Right lung (tissue), 5 donors: Measurements from ENCODE around the gene APC2. TPM values are rescaled to one million over a fixed set of nuclear protein-coding genes. Genes with fewer than 3 reads are reported as not detected.
"Not testable (repeated sequence)": the region's sequence is repeated elsewhere in the genome, so short reads cannot be mapped to it uniquely, and the experiment has no call there.

Experiments
- DNase-seq, 2 donors: peaks; one replicate each; pipeline ENCODE4 v3.0.0-alpha.2; 2013
- polyA plus RNA-seq, 5 donors: library from polyadenylated mRNA; unstranded; fragments of 120-200 nt; gene quantifications; one replicate each; pipeline versions ENCODE4 v1.2.1 to v1.2.3, GENCODE V29; 2013; ENCODE audit warnings: inconsistent platforms in 1 of 5, low replicate concordance in 1 of 5; ENCODE audit not compliant: insufficient read length in 5 of 5, insufficient read depth in 1 of 5

Gene APC2
- polyA plus RNA-seq, 5 donors: 0.57 to 1.2 (median 0.71) TPM

- DNase-seq: no peak
Observed at GRCh38 chr19:1510807-1511206, 60.9 kb downstream of the APC2 start.

- DNase-seq: no peak
Observed at GRCh38 chr19:1511318-1512317, 61.7 kb downstream of the APC2 start.

- DNase-seq: no peak
Observed at GRCh38 chr19:1512671-1513498, 63.0 kb downstream of the APC2 start, which contains the start of gene ADAMTSL5. Gene ADAMTSL5, minus strand, starts transcription at chr19:1513019. Its CDS starts 2,076 bp downstream, at chr19:1510943.

- no peak for DNase-seq
Observed at GRCh38 chr19:1513499-1514294, 63.8 kb downstream of the APC2 start.

- no peak for DNase-seq
Observed at GRCh38 chr19:1514295-1514661, 64.4 kb downstream of the APC2 start.

- DNase-seq: no peak
Observed at GRCh38 chr19:1514986-1515721, 65.2 kb downstream of the APC2 start.

- no peak for DNase-seq
Observed at GRCh38 chr19:1516395-1516753, 66.5 kb downstream of the APC2 start.

- DNase-seq: no peak
Observed at GRCh38 chr19:1518471-1518870, 68.5 kb downstream of the APC2 start.

- not testable (repeated sequence) for DNase-seq
Observed at GRCh38 chr19:1519802-1520201, 69.9 kb downstream of the APC2 start.

GRCh38 chr19:1520203-1520780 is 70.4 kb downstream of the APC2 start:
- no peak for DNase-seq

- no peak for DNase-seq
Observed at GRCh38 chr19:1521636-1522035, 71.7 kb downstream of the APC2 start.

GRCh38 chr19:1522061-1522460 is 72.1 kb downstream of the APC2 start:
- DNase-seq: no peak

GRCh38 chr19:1522838-1523237 is 72.9 kb downstream of the APC2 start:
- DNase-seq: no peak

Other genes starting within 250 kb of the APC2 start
- 10 to 100 TPM; 40.7 to 59.5 (median 46.3) TPM for gene STK11, start 244.3 kb upstream of the APC2 start, polyA plus RNA-seq
- gene CBARP, start 212.1 kb upstream of the APC2 start, polyA plus RNA-seq: 1 to 10 TPM in 4 of 5 donors, under 1 TPM in 1; 0.97 to 2.5 (median 1.5) TPM
- 100 to 1,000 TPM in 1 of 5 donors, 10 to 100 TPM in 4; 47.3 to 131 (median 76.0) TPM for gene ATP5F1D, start 208.4 kb upstream of the APC2 start, polyA plus RNA-seq
- gene MIDN, start 201.5 kb upstream of the APC2 start, polyA plus RNA-seq: 10 to 100 TPM; 29.5 to 67.9 (median 40.8) TPM
- gene CIRBP, start 180.8 kb upstream of the APC2 start, polyA plus RNA-seq: 1,000 to 10,000 TPM in 1 of 5 donors, 100 to 1,000 TPM in 4; 774 to 1,053 (median 920) TPM
- gene FAM174C, start 174.6 kb upstream of the APC2 start, polyA plus RNA-seq: 10 to 100 TPM in 4 of 5 donors, 1 to 10 TPM in 1; 8.9 to 32.2 (median 17.2) TPM
- 1 to 10 TPM in 2 of 5 donors, under 1 TPM in 3; 0.66 to 2.1 (median 0.84) TPM for gene EFNA2, start 164.2 kb upstream of the APC2 start, polyA plus RNA-seq
- gene NDUFS7, start 66.2 kb upstream of the APC2 start, polyA plus RNA-seq: 10 to 100 TPM; 29.8 to 76.5 (median 37.8) TPM
- 10 to 100 TPM; 18.6 to 42.1 (median 22.2) TPM for gene GAMT, start 48.6 kb upstream of the APC2 start, polyA plus RNA-seq
- 100 to 1,000 TPM in 1 of 5 donors, 10 to 100 TPM in 4; 86.4 to 104 (median 87.9) TPM for gene DAZAP1, start 42.5 kb upstream of the APC2 start, polyA plus RNA-seq
- gene RPS15, start 11.7 kb upstream of the APC2 start, polyA plus RNA-seq: 1,000 to 10,000 TPM in 1 of 5 donors, 100 to 1,000 TPM in 4; 535 to 1,164 (median 663) TPM
- 10 to 100 TPM; 17.4 to 34.7 (median 20.9) TPM for gene C19orf25, start 29.1 kb downstream of the APC2 start, polyA plus RNA-seq
- gene PCSK4, start 40.2 kb downstream of the APC2 start, polyA plus RNA-seq: 1 to 10 TPM; 2.7 to 6.0 (median 3.7) TPM
- 1 to 10 TPM; 2.4 to 6.7 (median 3.9) TPM for gene REEP6, start 41.1 kb downstream of the APC2 start, polyA plus RNA-seq
- gene ADAMTSL5, start 62.9 kb downstream of the APC2 start, polyA plus RNA-seq: 1 to 10 TPM in 1 of 5 donors, under 1 TPM in 4; 0.38 to 1.2 (median 0.54) TPM
- gene PLK5, start 74.0 kb downstream of the APC2 start, polyA plus RNA-seq: under 1 TPM; 0.14 to 0.53 (median 0.28) TPM
- gene MEX3D, start 118.2 kb downstream of the APC2 start, polyA plus RNA-seq: 10 to 100 TPM; 17.1 to 42.8 (median 25.2) TPM
- 10 to 100 TPM; 35.7 to 87.1 (median 46.5) TPM for gene MBD3, start 142.7 kb downstream of the APC2 start, polyA plus RNA-seq
- gene UQCR11, start 155.3 kb downstream of the APC2 start, polyA plus RNA-seq: 100 to 1,000 TPM in 1 of 5 donors, 10 to 100 TPM in 4; 55.7 to 119 (median 83.2) TPM
- 100 to 1,000 TPM; 101 to 158 (median 127) TPM for gene TCF3, start 202.5 kb downstream of the APC2 start, polyA plus RNA-seq